GM23338 (cell line): ENCODE measurements around the gene USP35. TPM values are rescaled to one million over a fixed set of nuclear protein-coding genes. Genes with fewer than 3 reads are reported as not detected.

Experiments used
- ATAC-seq: fragments of 200-7000 bp; cut with Tn5 transposase; 3 replicates; pipeline ENCODE4 v1.9.1; 2020
- DNase-seq: peaks from one replicate; pipeline ENCODE4 v3.0.0-alpha.2; 2015; ENCODE audit warnings: low spot score
- H2AFZ ChIP-seq: fragments of 200-600 bp; sonication (generic); 2 replicates; pipeline ENCODE4 v1.8.0; 2016; ENCODE audit warnings: antibody characterized with exemption, mild to moderate bottlenecking, moderate library complexity
- H3F3A ChIP-seq: fragments of 200-600 bp; sonication (generic); replicated peaks from 2 replicates; pipeline ENCODE4 v1.8.0; 2017; ENCODE audit warnings: antibody characterized with exemption, mixed run types, low read depth
- H3K27ac ChIP-seq: fragments of 200-600 bp; sonication (generic); 2 replicates; pipeline ENCODE4 v1.6.1; 2016; ENCODE audit warnings: low read depth
- H3K27me3 ChIP-seq: fragments of 200-600 bp; sonication (generic); 2 replicates; pipeline ENCODE4 v1.8.0; 2016; ENCODE audit warnings: mild to moderate bottlenecking, mixed run types, moderate library complexity; ENCODE audit not compliant: insufficient read depth
- H3K36me3 ChIP-seq: fragments of 200-600 bp; sonication (generic); 2 replicates; pipeline ENCODE4 v1.8.0; 2016; ENCODE audit warnings: mild to moderate bottlenecking; ENCODE audit not compliant: insufficient read depth
- H3K4me1 ChIP-seq: fragments of 200-600 bp; sonication (generic); 2 replicates; pipeline ENCODE4 v1.8.0; 2016; ENCODE audit warnings: mild to moderate bottlenecking, moderate library complexity; ENCODE audit not compliant: insufficient read depth
- H3K4me2 ChIP-seq: fragments of 200-600 bp; sonication (generic); 2 replicates; pipeline ENCODE4 v1.7.1; 2017; ENCODE audit warnings: mixed run types
- H3K4me3 ChIP-seq: fragments of 200-600 bp; sonication (generic); 2 replicates; pipeline ENCODE4 v1.6.1; 2016; ENCODE audit warnings: mixed run types
- H3K79me2 ChIP-seq: fragments of 200-600 bp; sonication (generic); replicated peaks from 2 replicates; pipeline ENCODE4 v1.8.0; 2017; ENCODE audit warnings: mild to moderate bottlenecking; ENCODE audit not compliant: insufficient read depth
- H3K9me2 ChIP-seq: fragments of 200-600 bp; sonication (generic); 2 replicates; pipeline ENCODE4 v1.8.0; 2017; ENCODE audit not compliant: insufficient read depth
- H4K20me1 ChIP-seq: fragments of 200-600 bp; sonication (generic); replicated peaks from 2 replicates; pipeline ENCODE4 v1.8.0; 2017; ENCODE audit warnings: mild to moderate bottlenecking; ENCODE audit not compliant: insufficient read depth
- H3K27ac Mint-ChIP-seq: 2 replicates; pipeline ENCODE4 v1.8.0; 2020; ENCODE audit warnings: inconsistent platforms, mild to moderate bottlenecking, moderate library complexity, mixed read lengths
- H3K27me3 Mint-ChIP-seq: 3 replicates; pipeline ENCODE4 v1.8.0; 2022; ENCODE audit warnings: low read depth, mild to moderate bottlenecking, moderate library complexity, mixed read lengths, inconsistent platforms; ENCODE audit not compliant: insufficient read depth, poor library complexity
- H3K36me3 Mint-ChIP-seq: 3 replicates; pipeline ENCODE4 v1.8.0; 2021; ENCODE audit warnings: low read depth, mild to moderate bottlenecking, inconsistent platforms, moderate library complexity, mixed read lengths
- H3K4me1 Mint-ChIP-seq: 3 replicates; pipeline ENCODE4 v1.8.0; 2020; ENCODE audit warnings: mild to moderate bottlenecking, inconsistent platforms, mixed read lengths
- H3K4me3 Mint-ChIP-seq: 3 replicates; pipeline ENCODE4 v1.8.0; 2021; ENCODE audit warnings: moderate library complexity, mild to moderate bottlenecking, inconsistent platforms, mixed read lengths
- H3K9me3 Mint-ChIP-seq: 3 replicates; pipeline ENCODE4 v1.8.0; 2020; ENCODE audit warnings: moderate library complexity, mild to moderate bottlenecking, inconsistent platforms, mixed read lengths
- CREB1 ChIP-seq: fragments of 250-450 bp; sonication (Bioruptor Pico); IDR thresholded peaks from 2 replicates; pipeline ENCODE4 v1.5.0; 2020; ENCODE audit warnings: low read depth, mild to moderate bottlenecking, moderate library complexity
- CTCF ChIP-seq, 2 experiments: fragments of 200-600 bp in 1 of 2; sonication (generic) in 1 of 2; conservative IDR thresholded peaks; 2 replicates each; pipeline versions ENCODE4 v1.5.1 to v1.6.1; 2016 to 2017; ENCODE audit warnings: antibody characterized with exemption in 2 of 2, low read depth in 2 of 2, mild to moderate bottlenecking in 2 of 2, moderate library complexity in 1 of 2
- EZH2phosphoT487 ChIP-seq: fragments of 200-600 bp; sonication (generic); IDR thresholded peaks from one replicate; pipeline ENCODE4 v1.8.1; 2018; ENCODE audit warnings: antibody characterized with exemption; ENCODE audit not compliant: unreplicated experiment
- NANOG ChIP-seq: IDR thresholded peaks from 2 replicates; pipeline ENCODE4 v1.6.1; 2016; ENCODE audit warnings: antibody characterized with exemption, borderline replicate concordance
- POLR2AphosphoS5 ChIP-seq: IDR thresholded peaks from 2 replicates; pipeline ENCODE4 v1.6.1; 2016; ENCODE audit warnings: antibody characterized with exemption, low read depth
- REST ChIP-seq: IDR thresholded peaks from one replicate; pipeline ENCODE4 v1.6.1; 2018; ENCODE audit warnings: antibody characterized with exemption; ENCODE audit not compliant: unreplicated experiment
- STAT1 ChIP-seq: IDR thresholded peaks from one replicate; pipeline ENCODE4 v1.6.1; 2016; ENCODE audit warnings: antibody characterized with exemption; ENCODE audit not compliant: unreplicated experiment
- ZNF114 ChIP-seq: fragments of 250-450 bp; sonication (Bioruptor Pico); IDR thresholded peaks from 2 replicates; pipeline ENCODE4 v1.5.0; 2020; ENCODE audit warnings: mild to moderate bottlenecking, moderate library complexity
- ZNF331 ChIP-seq: fragments of 250-450 bp; sonication (Bioruptor Pico); IDR thresholded peaks from 2 replicates; pipeline ENCODE4 v1.5.0; 2020; ENCODE audit warnings: low read depth, mild to moderate bottlenecking, moderate library complexity
- polyA plus RNA-seq: library from polyadenylated mRNA; unstranded; fragments of >200 nt; fragmentation: Nextera tagmentation; extraction: Ambion mirVana; gene quantifications from 2 replicates; pipeline ENCODE4 v1.2.1, GENCODE V29; 2016
- total RNA-seq: library from RNA; depleted of rRNA; stranded (reverse); fragments of >200 nt; shearing (Covaris generic); gene quantifications from 2 replicates; pipeline ENCODE4 v1.2.3, GENCODE V29; 2014

USP35 gene
- total and polyA plus RNA-seq, 2 experiments from 2014 or later = 2.5 to 10.7 TPM

GRCh38 chr11:78181185-78181584 lies 7.5 kb upstream of the USP35 start:
- Histone ChIP-seq H3F3A (no peaks in the 10 kb centered on the region), H3K4me1 (no peaks in the 10 kb centered on the region), H3K4me3 (no peak overlapping the region), H3K36me3 (no peaks in the 10 kb centered on the region), H3K27ac (no peak overlapping the region), H3K4me2 (no peak overlapping the region), H3K9me2 (no peaks in the 10 kb centered on the region), H3K27me3 (no peaks in the 10 kb centered on the region), H3K79me2 (no peaks in the 10 kb centered on the region), H4K20me1 (no peaks in the 10 kb centered on the region), H2AFZ (no peak overlapping the region)
- DNase-seq (no peak), ATAC-seq (no peak)
- no peaks in the 10 kb centered on the region; the same call in 2 of the 3 replicates for H3K9me3 Mint-ChIP-seq
- no peak overlapping the region for H3K4me3 Mint-ChIP-seq
- no peaks in the 10 kb centered on the region for H3K36me3 Mint-ChIP-seq
- TF ChIP-seq POLR2AphosphoS5 = no peak
- TF ChIP-seq EZH2phosphoT487 = no peak
- TF ChIP-seq REST = no peak
- no peak for TF ChIP-seq NANOG
- TF ChIP-seq CREB1 = no peak
- peaks cover 5% of the 10 kb centered on the region; the same call in 2 of the 3 replicates for H3K4me1 Mint-ChIP-seq
- H3K27ac Mint-ChIP-seq = no peak overlapping the region
- H3K27me3 Mint-ChIP-seq = peaks cover under 1% of the 10 kb centered on the region

GRCh38 chr11:78187366-78188285 lies 1.1 kb upstream of the USP35 start:
- H3K4me3 ChIP-seq = peak overlapping the region; percentile 98
- DNase-seq (no peak), ATAC-seq (no peak)
- H3K27ac ChIP-seq = no peak overlapping the region
- H3K79me2 ChIP-seq = no peaks in the 10 kb centered on the region
- Mint-ChIP-seq H3K27ac (peak overlapping the region; percentile 62; the same call in 1 of the 2 replicates), H3K9me3 (no peaks in the 10 kb centered on the region), H3K27me3 (peaks cover 18% of the 10 kb centered on the region), H3K36me3 (no peaks in the 10 kb centered on the region), H3K4me1 (peaks cover 21% of the 10 kb centered on the region), H3K4me3 (peak overlapping the region; percentile 92)
- 0 out of 2 replicates have a peak, but pooled peaks cover 8% of the 10 kb centered on the region for H3F3A ChIP-seq
- peak overlapping the region; percentile 89 for H2AFZ ChIP-seq
- no peaks in the 10 kb centered on the region for H3K36me3 ChIP-seq
- H3K4me1 ChIP-seq = peaks cover 15% of the 10 kb centered on the region; the same call in 1 of the 2 replicates
- no peaks in the 10 kb centered on the region for H3K9me2 ChIP-seq
- H3K27me3 ChIP-seq = no peaks in the 10 kb centered on the region
- peak overlapping the region; percentile 94 for H3K4me2 ChIP-seq
- H4K20me1 ChIP-seq = no peaks in the 10 kb centered on the region; the same call in 1 of the 2 replicates
- TF ChIP-seq ZNF331 (CRISPR knock-in tag) (no peak), STAT1 (no peak), POLR2AphosphoS5 (no peak), ZNF114 (CRISPR knock-in tag) (no peak), NANOG (no peak), CTCF (conservative IDR thresholded peaks at IDR 0.05; ENCODE audit: low read depth in 2 of 2) (no peak), EZH2phosphoT487 (no peak)
